NCI-H187 (cell line): ENCODE data around the gene DCT.

Experiments
- DNase-seq, 2 experiments: peaks; one replicate each; lab custom pipeline; 2025; lab: John Stamatoyannopoulos, UW

DCT gene

GRCh38 chr13:94395860-94396259 is 83.6 kb downstream of the DCT start:
- DNase-seq: no peak

- DNase-seq: no peak
Measured at GRCh38 chr13:94394723-94395122, 84.8 kb downstream of the DCT start.

GRCh38 chr13:94390881-94391280 is 88.6 kb downstream of the DCT start:
- DNase-seq: no peak

- no peak for DNase-seq
Measured at GRCh38 chr13:94389604-94390351, 89.7 kb downstream of the DCT start.

- DNase-seq: no peak
Measured at GRCh38 chr13:94387047-94387446, 92.4 kb downstream of the DCT start.
